NCI-H1694 treated with DMSO at 0.1 percent for 48 hours (cell line): ENCODE results near the gene SARS2.
A peak's percentile ranks its signal among the peaks of the same experiment; 100 is the strongest.

Experiments
- DNase-seq: peaks from one replicate; lab custom pipeline; 2025; lab: John Stamatoyannopoulos, UW

Gene SARS2

DNA sequence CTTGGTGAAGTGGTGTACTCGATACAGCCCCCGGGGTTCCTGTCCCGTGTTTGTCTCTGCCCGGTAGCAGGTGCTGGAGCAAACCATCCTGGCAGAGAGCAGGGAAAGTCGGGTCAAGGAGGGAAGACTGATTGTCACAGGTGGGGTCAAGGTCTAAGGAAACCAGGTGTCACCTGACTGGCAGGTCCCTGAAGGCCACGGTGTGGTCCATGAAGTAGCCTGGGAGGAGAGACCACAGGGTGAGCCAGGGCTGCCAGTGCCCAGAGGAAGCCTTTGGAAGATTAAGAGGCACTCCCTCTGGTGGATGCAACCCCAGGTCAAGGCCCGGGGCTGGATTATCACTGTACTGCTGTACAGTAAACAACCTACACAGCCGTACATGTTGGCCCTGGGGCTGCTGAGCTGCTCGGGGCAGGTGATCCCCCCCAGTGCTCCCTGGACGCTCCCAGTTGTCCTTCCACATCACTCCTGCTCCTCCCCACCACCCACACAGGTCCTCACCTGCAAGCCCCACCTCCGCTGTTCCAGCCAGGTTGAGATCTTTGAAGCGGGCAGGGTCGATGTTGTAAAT is 12.6 kb downstream of the SARS2 start:
- no peak for DNase-seq

DNA sequence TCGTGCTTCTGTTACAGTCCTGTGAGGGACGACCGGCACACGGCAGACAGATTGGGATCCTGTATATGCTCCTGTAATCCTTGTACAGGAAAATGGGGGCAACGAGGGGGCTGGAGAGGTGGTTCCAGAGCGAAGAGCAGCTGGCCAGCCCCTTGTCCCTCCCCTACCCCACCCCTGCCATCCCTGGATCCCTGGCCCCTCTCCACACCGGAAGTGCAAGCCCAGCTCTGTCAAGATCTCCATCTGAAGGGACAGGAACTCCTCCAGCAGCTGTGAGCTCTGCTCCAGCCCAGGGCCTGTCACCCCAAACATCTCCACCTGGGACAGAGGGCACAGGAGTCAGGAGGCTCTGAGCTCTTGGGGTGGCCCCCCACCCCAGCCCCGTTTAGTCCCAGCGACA is 13.0 kb downstream of the SARS2 start:
- no peak for DNase-seq

DNA sequence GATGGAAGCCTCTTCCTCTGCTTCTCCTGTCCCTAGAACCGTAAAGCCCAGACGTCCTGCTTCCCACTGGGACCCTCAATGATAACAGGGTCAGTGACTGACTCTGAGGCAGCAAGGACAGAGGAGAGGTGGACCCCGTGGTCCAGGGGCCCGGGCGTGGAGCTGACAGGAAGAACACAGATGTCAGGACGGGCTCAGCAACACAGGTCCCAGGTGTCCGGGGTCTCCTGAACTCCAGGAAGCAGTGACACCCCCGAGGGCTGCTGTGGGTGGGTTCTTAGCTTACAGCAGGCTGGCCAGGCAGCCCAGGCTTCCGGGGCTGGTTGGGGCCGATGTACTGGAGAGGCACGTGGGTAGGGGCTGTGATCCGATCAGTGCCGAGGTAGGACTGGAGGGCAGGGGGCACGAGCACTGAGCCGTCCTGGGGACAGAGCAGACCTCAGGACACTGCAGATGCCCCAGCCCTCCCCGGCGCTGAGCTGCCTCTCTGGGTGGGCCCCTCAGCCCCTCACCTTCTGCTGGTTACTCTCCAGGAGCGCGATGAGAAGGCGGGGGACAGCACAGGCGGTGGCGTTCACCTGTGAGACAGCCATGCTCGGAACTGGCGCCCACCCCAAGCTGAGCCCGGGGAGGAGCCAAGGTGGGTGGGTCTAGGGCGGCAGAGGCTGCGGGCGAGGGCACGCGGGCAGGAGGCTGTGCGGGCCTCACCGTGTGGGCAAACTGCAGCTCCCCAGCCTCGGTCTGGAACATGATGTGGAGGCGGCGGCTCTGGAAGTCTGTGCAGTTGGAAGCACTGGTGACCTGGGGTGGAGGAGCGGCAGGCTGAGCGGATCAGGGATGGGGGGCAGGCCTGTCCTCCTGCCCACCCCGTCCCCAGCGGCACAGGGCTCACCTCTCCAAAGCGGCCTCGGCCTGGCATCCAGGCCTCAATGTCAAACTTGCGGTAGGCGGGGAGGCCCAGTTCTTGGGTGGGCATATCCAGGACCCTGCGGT is 14.9 kb downstream of the SARS2 start:
- DNase-seq: no peak

DNA sequence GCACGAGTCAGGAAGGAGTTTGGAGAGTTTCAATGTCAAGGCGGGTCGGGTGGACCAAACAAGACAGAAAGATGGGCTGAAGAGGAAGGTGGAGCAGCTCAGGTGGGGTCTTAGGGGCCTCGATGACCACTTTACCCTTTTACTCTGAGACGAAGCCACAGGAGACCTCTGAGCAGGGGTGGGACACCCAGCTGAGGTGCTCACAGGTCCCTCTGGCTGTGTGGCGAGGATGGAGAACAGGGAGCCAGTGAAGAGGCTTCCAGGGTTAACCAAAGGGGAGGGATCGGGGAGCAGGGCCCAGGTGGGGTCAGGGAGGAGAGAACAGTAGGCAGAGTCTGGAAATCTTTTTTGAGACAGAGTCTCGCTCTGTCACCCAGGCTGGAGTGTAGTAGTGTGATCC is 16.6 kb downstream of the SARS2 start:
- DNase-seq: no peak

DNA sequence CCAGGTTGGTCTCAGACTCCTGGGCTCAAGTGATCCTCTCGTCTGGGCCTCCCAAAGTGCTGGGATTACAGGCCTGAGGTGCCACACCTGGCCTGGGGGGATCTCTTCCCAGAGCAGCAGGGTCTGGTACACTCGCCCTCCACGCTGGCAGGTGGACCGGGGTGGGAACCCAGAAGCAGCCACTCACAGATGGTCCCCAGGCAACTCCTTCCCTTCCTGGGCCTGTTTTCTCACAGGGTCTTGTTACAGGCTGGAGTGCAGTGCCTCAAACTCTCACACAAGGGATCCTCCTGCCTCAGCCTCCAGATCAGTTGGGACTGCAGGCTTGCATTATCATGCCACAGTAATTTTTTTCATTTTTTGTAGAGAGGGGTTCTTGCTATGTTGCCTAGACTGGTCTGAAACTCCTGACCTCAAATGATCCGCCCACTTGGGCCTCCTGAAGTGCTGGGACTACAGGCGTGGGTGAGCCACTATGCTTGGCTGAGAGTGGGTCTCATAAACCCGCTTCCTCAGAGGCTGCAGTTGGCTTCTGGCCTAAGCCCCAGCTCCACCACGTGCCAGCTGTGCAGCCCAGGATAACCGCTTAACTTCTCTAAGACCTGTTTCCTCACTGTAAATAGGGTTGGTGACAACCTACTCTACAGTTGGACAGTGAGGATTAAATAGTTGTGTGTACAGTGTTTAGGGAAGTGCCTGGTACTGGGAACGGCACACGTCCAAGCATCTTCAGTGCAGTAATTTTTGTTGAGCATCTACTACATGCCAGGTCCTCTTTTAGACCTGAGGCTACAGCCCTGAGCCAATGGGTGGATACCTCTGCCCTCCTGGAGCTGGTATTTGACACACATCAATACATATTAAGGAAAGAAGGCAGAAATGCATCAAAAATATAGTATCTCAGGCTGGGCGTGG is 17.7 kb downstream of the SARS2 start:
- DNase-seq: no peak

DNA sequence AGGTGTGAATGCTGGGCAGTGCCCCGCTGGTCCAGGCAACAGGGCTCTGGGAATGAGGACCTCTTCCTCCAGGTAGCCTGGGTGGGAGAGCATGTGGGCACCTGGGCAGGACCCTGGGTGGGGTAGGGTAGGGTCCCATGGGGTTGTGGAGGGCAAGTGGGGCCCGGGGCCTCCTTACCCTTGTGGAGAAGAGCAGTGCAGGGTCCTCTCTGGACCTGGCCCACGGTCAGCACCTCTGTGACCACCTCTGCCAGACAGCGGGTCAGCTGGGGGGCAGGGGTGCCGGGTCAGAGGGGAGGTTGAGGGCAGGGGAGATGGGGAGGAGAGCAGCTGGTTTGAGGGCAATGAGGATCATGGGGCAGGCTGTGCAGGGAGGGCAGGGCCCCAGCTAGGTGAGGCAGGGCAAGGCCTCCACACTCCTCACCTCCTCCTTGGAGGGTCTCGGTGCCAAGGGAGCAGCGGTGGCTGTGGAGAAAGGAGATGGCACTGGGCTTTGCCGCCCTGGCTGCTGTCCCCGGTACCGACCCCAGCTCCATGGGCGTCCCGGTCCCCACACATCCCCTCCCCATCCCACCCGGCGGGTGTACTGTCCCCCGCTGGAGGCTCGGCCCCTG is 19.1 kb downstream of the SARS2 start:
- no peak for DNase-seq

DNA sequence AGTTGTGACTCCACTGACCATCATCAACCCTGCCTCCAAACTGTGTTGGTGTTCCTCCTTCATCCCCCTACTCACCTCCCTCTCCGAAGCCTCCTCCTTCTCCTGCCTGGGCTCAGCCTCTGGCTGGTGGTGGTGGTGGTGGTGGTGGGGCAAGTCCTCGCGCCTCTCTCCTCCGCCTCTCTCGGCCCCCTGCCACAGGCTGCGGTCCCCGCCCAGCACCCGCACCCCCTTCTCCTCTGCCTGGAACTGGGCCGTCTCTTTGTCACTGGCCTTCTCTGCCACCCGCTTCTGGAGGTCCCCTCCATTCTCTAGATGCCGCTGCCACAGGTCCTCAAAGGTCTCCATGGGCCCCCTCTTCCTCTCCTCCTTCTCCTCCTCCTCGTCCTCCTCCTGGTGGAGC is 20.1 kb downstream of the SARS2 start:
- DNase-seq: no peak

DNA sequence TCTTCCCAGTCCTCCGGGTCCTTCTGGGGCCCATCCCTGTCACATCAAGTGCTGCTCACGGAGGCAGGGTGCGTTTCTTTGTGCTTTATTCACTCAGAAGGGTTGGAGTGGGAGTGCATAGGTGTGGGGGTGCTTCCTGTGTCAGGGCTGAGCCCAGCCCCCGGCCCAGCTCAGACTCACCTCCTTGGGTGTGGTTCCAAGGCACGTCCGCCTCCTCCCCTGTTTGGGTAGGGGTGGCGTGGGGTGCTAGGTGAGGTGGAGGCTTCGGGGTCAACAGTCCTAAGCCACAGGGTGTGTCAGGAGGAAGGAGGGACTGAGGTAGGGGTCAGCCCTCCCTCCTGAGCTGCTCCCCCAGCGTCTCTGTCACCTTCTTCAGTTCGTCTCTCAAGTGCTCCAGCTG is 21.7 kb downstream of the SARS2 start:
- DNase-seq: no peak

DNA sequence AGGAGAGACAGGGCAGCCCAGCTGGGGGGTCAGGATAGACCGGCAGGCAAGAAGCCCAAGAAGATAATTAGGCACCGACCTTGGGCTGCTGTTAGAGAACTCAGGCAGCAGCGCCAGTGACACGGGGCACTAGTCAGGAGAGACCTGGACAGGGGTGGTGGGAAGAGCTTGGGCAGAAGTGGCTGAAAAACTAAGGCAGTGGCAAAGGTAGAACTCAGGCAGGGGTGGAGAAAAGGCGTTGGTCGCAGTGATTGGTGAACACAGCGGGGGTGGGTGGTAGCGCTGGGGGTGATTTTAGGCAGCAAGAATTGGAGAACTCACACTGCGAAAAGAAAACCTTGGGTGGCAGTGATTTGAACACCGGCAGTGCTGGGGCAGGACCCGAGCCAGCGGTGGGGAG is 22.9 kb downstream of the SARS2 start:
- no peak for DNase-seq

DNA sequence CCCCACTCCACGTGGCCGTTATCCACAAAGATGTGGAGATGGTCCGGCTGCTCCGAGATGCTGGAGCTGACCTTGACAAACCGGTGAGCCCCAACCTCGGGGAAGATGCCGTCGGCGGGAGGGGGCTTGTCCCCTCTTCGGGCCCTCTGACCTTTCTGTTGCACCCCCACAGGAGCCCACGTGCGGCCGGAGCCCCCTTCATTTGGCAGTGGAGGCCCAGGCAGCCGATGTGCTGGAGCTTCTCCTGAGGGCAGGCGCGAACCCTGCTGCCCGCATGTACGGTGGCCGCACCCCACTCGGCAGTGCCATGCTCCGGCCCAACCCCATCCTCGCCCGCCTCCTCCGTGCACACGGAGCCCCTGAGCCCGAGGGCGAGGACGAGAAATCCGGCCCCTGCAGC is 23.3 kb downstream of the SARS2 start:
- DNase-seq: no peak

DNA sequence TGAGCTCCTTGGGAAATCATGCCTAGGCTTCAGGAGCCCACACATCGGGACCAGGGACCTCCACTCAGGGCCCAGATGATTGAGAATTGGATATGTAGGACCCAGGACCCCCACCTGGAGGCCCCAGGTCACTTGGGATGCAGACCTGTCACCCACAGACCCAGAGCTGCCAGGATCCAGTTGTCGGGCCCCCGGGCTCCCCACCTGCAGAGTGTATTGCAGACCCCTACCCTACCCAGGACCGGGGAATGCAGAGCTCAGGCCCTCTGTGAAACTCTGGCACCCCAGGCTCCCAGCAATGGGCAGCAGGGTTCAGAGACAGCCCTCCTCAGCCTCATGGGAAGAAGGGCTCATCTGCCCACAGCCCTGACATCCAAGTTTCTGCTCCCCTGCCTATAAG is 24.9 kb downstream of the SARS2 start:
- DNase-seq: no peak

DNA sequence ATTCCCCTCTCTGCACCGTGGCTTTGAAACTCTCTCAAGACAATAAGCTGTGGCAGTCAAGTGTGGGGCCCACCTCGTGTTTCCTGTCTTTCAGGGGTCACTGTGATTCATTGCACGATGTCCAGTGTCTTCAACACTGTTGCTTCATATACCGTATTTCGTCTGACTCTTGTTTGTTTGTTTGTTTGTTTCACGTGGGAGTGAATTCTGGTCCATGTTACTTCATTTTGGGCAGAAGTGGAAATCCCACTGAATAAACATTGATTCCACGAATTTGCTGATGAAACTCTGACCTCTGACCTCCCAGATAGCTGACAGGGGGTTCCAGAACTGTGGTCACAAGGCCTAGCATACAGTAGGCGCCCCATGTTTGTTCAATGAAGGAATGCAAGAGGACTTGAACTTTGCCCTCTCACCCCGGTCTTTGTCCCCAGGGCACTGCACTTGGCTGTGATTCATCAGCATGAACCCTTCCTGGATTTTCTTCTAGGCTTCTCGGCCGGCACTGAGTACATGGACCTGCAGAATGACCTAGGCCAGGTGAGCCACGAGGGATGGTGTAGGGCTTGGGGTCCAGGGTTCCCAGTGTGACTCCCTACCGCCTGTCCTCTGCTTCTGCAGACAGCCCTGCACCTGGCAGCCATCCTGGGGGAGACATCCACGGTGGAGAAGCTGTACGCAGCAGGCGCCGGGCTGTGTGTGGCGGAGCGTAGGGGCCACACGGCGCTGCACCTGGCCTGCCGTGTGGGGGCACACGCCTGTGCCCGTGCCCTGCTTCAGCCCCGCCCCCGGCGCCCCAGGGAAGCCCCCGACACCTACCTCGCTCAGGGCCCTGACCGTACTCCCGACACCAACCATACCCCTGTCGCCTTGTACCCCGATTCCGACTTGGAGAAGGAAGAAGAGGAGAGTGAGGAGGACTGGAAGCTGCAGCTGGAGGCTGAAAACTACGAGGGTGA is 25.7 kb downstream of the SARS2 start:
- DNase-seq: no peak

DNA sequence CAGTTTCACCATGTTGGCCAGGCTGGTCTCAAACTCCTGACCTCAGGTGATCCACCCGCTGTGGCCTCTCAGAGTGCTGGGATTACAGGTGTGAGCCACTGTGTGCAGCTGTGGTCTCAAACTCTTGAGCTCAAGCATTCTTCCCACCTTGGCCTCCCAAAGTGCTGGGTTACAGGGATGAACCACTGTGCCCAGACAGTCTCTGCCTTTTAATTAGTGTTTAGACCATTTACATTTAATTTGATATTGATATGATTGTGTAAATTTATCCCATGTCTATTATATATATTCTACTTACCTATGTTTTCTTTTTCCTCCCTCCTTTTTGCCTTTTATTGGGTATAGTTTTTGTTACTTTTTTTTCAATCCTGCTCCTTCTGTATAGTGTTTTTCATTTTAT is 28.9 kb downstream of the SARS2 start:
- no peak for DNase-seq

DNA sequence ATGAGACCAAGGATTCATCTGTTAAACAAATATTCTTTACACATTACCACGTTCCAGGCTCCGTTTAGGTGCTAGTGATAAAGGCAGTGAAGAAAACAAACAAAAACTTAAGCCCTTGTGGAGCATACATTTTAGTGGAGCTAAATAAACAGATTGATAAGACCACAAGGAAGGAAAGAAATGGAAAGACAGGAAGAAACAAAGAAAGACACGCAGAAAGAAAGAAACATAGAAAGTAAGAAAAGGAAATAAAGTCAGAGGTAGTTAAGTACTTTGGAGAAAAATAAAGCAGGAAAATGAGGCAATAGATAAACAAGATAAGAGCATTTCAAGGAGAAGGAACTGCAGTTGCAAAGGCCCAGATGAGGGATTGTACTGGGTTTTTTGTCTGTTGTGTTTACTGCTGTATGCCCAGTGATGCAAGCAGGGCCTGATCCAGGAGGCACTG is 29.8 kb downstream of the SARS2 start:
- DNase-seq: no peak

DNA sequence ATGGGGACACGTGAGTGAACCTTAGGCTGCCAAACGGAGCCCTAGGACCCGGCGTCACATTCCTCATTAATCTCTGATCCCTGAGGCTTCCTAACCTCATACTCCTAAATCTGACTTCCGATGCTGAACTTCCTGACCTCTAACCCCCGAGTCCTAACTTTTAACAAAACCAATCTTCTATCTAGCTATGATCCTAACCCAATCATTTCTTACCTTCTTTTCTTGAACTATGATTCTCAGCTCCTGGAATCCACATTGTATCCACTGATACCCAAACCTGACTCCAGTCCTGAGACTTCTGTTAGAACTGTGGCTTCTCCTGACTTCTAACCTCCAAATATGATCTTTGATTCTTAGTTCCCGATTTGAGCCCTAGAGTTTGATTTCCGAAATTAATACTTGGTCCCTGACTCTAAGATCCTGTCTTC is 30.3 kb downstream of the SARS2 start:
- DNase-seq: no peak

DNA sequence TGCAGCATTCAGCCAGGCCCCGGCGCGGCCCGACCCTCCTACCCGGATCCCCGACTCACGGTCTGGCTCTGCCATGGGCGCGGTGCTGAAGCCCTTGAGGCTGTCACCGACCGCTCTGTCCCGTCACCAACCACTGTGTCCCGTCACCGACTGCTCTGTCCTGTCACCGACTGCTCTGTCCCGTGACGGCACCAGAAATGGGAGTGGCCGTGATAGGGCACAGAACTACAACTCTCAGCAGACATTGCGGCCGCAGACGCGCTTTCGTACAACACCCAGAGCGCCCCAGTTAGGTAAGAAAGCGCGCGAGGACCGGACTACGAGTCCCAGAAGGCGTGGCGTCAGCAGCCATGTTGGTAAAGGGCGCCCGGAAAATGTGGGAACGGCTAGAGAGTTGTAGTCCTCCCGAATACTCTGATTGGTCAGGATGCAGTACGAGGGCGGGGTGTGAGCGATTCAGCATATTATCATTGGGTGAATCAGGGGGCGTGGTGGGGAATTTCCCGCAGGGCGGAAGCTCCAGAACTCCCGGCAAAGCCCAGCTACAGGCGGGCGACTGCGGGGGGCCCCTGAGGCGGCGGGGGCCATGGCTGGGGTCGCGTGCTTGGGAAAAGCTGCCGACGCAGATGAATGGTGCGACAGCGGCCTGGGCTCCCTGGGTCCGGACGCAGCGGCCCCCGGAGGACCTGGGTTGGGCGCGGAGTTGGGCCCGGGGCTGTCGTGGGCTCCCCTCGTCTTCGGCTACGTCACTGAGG is 30.9 kb downstream of the SARS2 start, which contains the start of the genes NFKBIB and SIRT2:
TSS of gene NFKBIB (plus strand) at position 523 of the 755 bp plus-strand sequence. CDS start at position 587, 64 bp downstream.
TSS of gene SIRT2 (minus strand) at position 172 of the 755 bp plus-strand sequence. CDS start at position 75, 97 bp downstream.
- peak; percentile 99 for DNase-seq

DNA sequence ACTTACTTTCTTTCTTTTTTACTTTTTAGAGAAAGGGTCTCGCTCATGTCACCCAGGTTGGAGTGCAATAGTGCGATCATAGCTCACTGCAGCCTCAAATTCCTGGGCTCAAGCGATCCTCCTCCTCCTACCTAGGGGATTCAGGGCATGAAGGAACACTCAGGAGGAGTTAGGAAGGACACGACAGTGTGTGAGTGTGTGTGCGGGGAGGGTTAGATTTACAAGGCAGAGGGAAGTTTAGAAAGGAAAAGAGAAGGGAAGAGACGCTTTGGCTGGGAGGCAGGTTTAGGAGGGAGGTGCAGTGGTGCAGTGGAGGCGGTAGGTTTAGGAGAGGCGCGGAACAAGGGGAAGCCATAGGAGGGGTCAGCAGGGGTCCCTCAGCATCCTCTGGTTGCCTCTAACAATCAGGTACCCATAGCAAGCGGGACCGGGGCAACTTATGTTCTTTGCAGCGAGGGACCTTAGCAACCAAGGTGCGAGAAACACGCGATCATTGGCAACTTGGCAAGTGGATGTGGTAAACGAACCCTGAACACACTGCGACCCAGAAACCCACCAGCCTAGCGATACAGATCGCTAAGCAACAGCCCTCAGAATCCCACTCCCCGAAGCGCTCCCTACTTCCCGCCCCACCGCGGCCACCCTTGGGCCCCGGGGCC is 31.6 kb downstream of the SARS2 start:
- DNase-seq: no peak

DNA sequence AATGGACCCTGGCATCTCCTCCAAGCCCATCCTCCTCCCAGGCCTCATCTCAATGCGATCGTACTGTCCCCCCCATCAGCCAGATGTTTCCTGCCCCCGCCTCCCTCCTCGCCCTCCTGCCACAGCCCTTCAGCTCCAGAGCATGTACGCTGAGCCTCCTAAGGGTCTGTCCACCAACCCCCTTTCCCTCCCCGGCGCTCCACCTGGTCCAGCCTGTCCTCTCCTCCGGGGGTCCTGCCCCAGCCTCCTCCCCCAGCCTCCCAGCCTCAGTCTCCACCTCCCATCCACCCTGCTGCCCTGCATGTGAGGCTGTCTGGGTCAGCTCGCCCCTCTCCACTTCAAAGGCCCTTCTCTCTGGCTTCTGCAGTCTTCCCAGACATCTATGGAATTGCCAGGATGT is 35.6 kb downstream of the SARS2 start:
- no peak for DNase-seq

DNA sequence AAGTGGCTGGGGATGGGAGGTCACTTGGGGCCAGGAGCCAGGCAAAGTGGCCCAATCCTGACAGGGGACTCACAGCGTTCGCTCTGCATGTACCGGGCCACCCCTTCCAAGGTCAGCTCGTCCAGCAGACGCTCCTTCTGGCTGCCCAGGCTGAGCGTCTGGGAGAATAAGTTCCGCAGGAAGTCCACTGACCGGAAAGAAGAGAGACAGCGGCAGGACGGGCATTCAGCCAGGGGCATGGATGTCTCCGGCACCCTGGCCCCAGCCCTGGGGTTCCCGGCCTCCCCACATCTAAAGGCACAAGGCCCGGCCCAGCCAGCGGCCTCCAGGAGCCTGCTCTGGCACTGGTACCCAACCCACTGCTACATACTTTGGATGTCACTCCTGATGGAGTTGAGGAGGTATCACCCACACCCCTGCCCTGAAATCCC is 37.2 kb downstream of the SARS2 start:
- no peak for DNase-seq
